Measurements from ENCODE around the gene TSKS. TPM values are rescaled to one million over a fixed set of nuclear protein-coding genes. Genes with fewer than 3 reads are reported as not detected.

Gene TSKS
- total and polyA plus RNA-seq, 2 of the 13 experiments (the other 11 are each of a cell fraction or from before 2014, with no cell fraction given): 0.03 TPM; not detected in 1

GRCh38 chr19:49771674-49772139 lies 8.6 kb upstream of the TSKS start:
- peak overlapping the region in 1 of 3 experiments; percentile 46; a peak in 3 of 6 replicates for H3K4me3 ChIP-seq (replicated peaks in 1 of 3; ENCODE audit: insufficient read depth in 1 of 3, low read depth in 2 of 3, low read length in 3 of 3)
- ChIA-PET CTCF (ENCODE audit: low intra/inter-chr PET ratio, low total read pairs) (no interaction called here), POLR2A (interaction anchor here (0.6 to 1.8 kb wide), 13 partner anchors 12 to 1380 kb away, joined by 3 to 7 read pairs (median 4); partner anchors contain the start of genes AKT1S1, KDELR1, MED25 and PTOV1)
- ATAC-seq (peak; percentile 84), FAIRE-seq (peak; percentile 94), DNase-seq (ENCODE audit: low spot score) (peak; percentile 89)
- peaks cover 20% of the 10 kb centered on the region for H3K79me2 ChIP-seq (ENCODE audit: insufficient read depth, low read length)
- peak overlapping the region; percentile 85 for H3K27ac ChIP-seq (ENCODE audit: extremely low read length, insufficient read depth, low read length)
- no peaks in the 10 kb centered on the region; a peak in 1 of 5 replicates for H3K27me3 ChIP-seq (ENCODE audit: control insufficient read depth in 1 of 2, insufficient read depth in 2 of 2, low read length in 2 of 2)
- no TSS peak for BruUV-seq (replicated peaks)
- H3K4me1 ChIP-seq (ENCODE audit: insufficient read depth, low read length): peaks cover 48% of the 10 kb centered on the region
- no peaks in the 10 kb centered on the region for H3K36me3 ChIP-seq (replicated peaks in 1 of 2; ENCODE audit: control insufficient read depth in 1 of 2, insufficient read depth in 2 of 2, low read length in 2 of 2)
- WGBS (ENCODE audit: low lambda C conversion rate): 22% methylated on average over 13 of the region's 13 CpGs
- no peaks in the 10 kb centered on the region for H3K9me3 ChIP-seq (ENCODE audit: low read length)
- H4K20me1 ChIP-seq (ENCODE audit: insufficient read depth, low read length): no peaks in the 10 kb centered on the region
- intact Hi-C loops (cut with micrococcal nuclease; ENCODE audit: unreplicated experiment): no loop called here
- H3K9ac ChIP-seq (ENCODE audit: insufficient read depth, low read depth, low read length): peak overlapping the region; percentile 59
- in situ Hi-C loops (cut with HindIII; ENCODE audit: extremely low pct_ligation_motif_present, low pct_unique_long_range_greater_than_20kb): no loop called here
- peak overlapping the region; percentile 32 for H2AFZ ChIP-seq (ENCODE audit: low read length)
- peak overlapping the region; percentile 56 for H3K4me2 ChIP-seq (ENCODE audit: low read depth, low read length)
- TF ChIP-seq, protein P1, sequence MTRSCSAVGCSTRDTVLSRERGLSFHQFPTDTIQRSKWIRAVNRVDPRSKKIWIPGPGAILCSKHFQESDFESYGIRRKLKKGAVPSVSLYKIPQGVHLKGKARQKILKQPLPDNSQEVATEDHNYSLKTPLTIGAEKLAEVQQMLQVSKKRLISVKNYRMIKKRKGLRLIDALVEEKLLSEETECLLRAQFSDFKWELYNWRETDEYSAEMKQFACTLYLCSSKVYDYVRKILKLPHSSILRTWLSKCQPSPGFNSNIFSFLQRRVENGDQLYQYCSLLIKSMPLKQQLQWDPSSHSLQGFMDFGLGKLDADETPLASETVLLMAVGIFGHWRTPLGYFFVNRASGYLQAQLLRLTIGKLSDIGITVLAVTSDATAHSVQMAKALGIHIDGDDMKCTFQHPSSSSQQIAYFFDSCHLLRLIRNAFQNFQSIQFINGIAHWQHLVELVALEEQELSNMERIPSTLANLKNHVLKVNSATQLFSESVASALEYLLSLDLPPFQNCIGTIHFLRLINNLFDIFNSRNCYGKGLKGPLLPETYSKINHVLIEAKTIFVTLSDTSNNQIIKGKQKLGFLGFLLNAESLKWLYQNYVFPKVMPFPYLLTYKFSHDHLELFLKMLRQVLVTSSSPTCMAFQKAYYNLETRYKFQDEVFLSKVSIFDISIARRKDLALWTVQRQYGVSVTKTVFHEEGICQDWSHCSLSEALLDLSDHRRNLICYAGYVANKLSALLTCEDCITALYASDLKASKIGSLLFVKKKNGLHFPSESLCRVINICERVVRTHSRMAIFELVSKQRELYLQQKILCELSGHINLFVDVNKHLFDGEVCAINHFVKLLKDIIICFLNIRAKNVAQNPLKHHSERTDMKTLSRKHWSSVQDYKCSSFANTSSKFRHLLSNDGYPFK (CRISPR knock-in tag; IDR thresholded peaks at IDR 0.05; ENCODE audit: borderline replicate concordance): peak; percentile 55; the same call in 1 of the 2 replicates
- TF ChIP-seq ZNF772 (CRISPR knock-in tag; IDR thresholded peaks at IDR 0.05) (peak; percentile 73; the same call in 1 of the 2 replicates), ZMYM3 (CRISPR knock-in tag; IDR thresholded peaks at IDR 0.05) (peak; percentile 77; the same call in 1 of the 2 replicates), RXRB (CRISPR knock-in tag; IDR thresholded peaks at IDR 0.05; ENCODE audit: borderline replicate concordance) (peak; percentile 50; the same call in 1 of the 2 replicates), PHF20 (CRISPR knock-in tag; IDR thresholded peaks at IDR 0.05) (peak; percentile 81), ZNF549 (CRISPR knock-in tag; IDR thresholded peaks at IDR 0.05) (no peak), ZNF687 (CRISPR knock-in tag; IDR thresholded peaks at IDR 0.05) (peak; percentile 95), MTERF4 (CRISPR knock-in tag; IDR thresholded peaks at IDR 0.05) (peak; percentile 73), ZMYM2 (CRISPR knock-in tag; IDR thresholded peaks at IDR 0.05) (peak; percentile 42; the same call in 1 of the 2 replicates), PLSCR1 (CRISPR knock-in tag; IDR thresholded peaks at IDR 0.05; ENCODE audit: borderline replicate concordance) (no peak), YEATS2 (CRISPR knock-in tag; IDR thresholded peaks at IDR 0.05; ENCODE audit: borderline replicate concordance) (peak; percentile 51; the same call in 1 of the 2 replicates), ZFP91 (CRISPR knock-in tag; IDR thresholded peaks at IDR 0.05; ENCODE audit: borderline replicate concordance) (peak; percentile 35; the same call in 1 of the 2 replicates)
